MM.1S (cell line): Measurements from ENCODE around the gene NNT.
"Not testable (repeated sequence)": the region's sequence is repeated elsewhere in the genome, so short reads cannot be mapped to it uniquely, and the experiment has no call there.

Source experiments
- DNase-seq: peaks from one replicate; pipeline ENCODE4 v3.0.0-alpha.2; 2015
- H2AFZ ChIP-seq: fragments of 300-600 bp; sonication (generic); 2 replicates; pipeline ENCODE4 v1.6.0; 2016; ENCODE audit warnings: antibody characterized with exemption, low read length
- H3F3A ChIP-seq: fragments of 300-600 bp; sonication (generic); 2 replicates; pipeline ENCODE4 v1.6.1; 2016; ENCODE audit warnings: mild to moderate bottlenecking, antibody characterized with exemption, low read length, moderate library complexity, mixed read lengths; ENCODE audit not compliant: insufficient read depth
- H3K27ac ChIP-seq: fragments of 300-600 bp; sonication (generic); 2 replicates; pipeline ENCODE4 v1.5.1; 2016; ENCODE audit warnings: mild to moderate bottlenecking, low read length
- H3K27me3 ChIP-seq: fragments of 300-600 bp; sonication (generic); replicated peaks from 2 replicates; pipeline ENCODE4 v1.6.0; 2016; ENCODE audit warnings: low read length; ENCODE audit not compliant: insufficient read depth
- H3K36me3 ChIP-seq: fragments of 300-600 bp; sonication (generic); replicated peaks from 2 replicates; pipeline ENCODE4 v1.6.1; 2016; ENCODE audit warnings: mild to moderate bottlenecking, low read length, mixed read lengths; ENCODE audit not compliant: insufficient read depth
- H3K4me1 ChIP-seq: fragments of 300-600 bp; sonication (generic); 2 replicates; pipeline ENCODE4 v1.6.1; 2016; ENCODE audit warnings: low read length, mixed read lengths
- H3K4me2 ChIP-seq: fragments of 300-600 bp; sonication (generic); 2 replicates; pipeline ENCODE4 v1.6.0; 2016; ENCODE audit warnings: low read depth, low read length
- H3K4me3 ChIP-seq: fragments of 300-600 bp; sonication (generic); 2 replicates; pipeline ENCODE4 v1.5.1; 2016; ENCODE audit warnings: low read length, mixed read lengths
- H3K79me2 ChIP-seq: fragments of 300-600 bp; sonication (generic); 2 replicates; pipeline ENCODE4 v1.6.1; 2016; ENCODE audit warnings: mixed run types, low read length, mixed read lengths
- H3K9ac ChIP-seq: fragments of 300-600 bp; sonication (generic); 2 replicates; pipeline ENCODE4 v1.6.1; 2016; ENCODE audit warnings: low read length, mixed read lengths
- H3K9me2 ChIP-seq: fragments of 300-600 bp; sonication (generic); replicated peaks from 2 replicates; pipeline ENCODE4 v1.6.1; 2016; ENCODE audit warnings: mild to moderate bottlenecking, low read length, mixed read lengths; ENCODE audit not compliant: insufficient read depth
- H3K9me3 ChIP-seq: fragments of 300-600 bp; sonication (generic); replicated peaks from 2 replicates; pipeline ENCODE4 v1.6.1; 2016; ENCODE audit warnings: mild to moderate bottlenecking, low read length, mixed read lengths; ENCODE audit not compliant: insufficient read depth
- H4K20me1 ChIP-seq: fragments of 300-600 bp; sonication (generic); 2 replicates; pipeline ENCODE4 v1.6.1; 2016; ENCODE audit warnings: mild to moderate bottlenecking, low read length, moderate library complexity, mixed read lengths; ENCODE audit not compliant: insufficient read depth
- CTCF ChIP-seq: fragments of 300-600 bp; sonication (generic); IDR thresholded peaks from 2 replicates; pipeline ENCODE4 v1.5.1; 2016; ENCODE audit warnings: antibody characterized with exemption, low read length, mixed read lengths
- EZH2 ChIP-seq: fragments of 300-600 bp; sonication (generic); optimal IDR thresholded peaks from 2 replicates; pipeline ENCODE3; 2017; ENCODE audit warnings: low read depth, mild to moderate bottlenecking, antibody characterized with exemption, low read length, mixed read lengths
- EZH2phosphoT487 ChIP-seq: fragments of 300-600 bp; sonication (generic); IDR thresholded peaks from 2 replicates; pipeline ENCODE4 v1.6.1; 2018; ENCODE audit warnings: antibody characterized with exemption, low read length

Gene NNT

GRCh38 chr5:43711496-43711895 is 108.5 kb downstream of the NNT start:
- Histone ChIP-seq H3F3A (no peaks in the 10 kb centered on the region), H3K4me2 (no peak overlapping the region), H3K9ac (no peak overlapping the region), H3K9me2 (no peaks in the 10 kb centered on the region), H3K4me3 (no peak overlapping the region), H3K27ac (no peak overlapping the region), H3K27me3 (no peaks in the 10 kb centered on the region), H3K9me3 (no peaks in the 10 kb centered on the region), H3K79me2 (no peaks in the 10 kb centered on the region), H4K20me1 (no peaks in the 10 kb centered on the region), H3K4me1 (no peaks in the 10 kb centered on the region), H3K36me3 (no peaks in the 10 kb centered on the region; the same call in 1 of the 2 replicates), H2AFZ (no peak overlapping the region)
- TF ChIP-seq EZH2 (no peak), CTCF (no peak), EZH2phosphoT487 (no peak)
- DNase-seq: no peak

DNA sequence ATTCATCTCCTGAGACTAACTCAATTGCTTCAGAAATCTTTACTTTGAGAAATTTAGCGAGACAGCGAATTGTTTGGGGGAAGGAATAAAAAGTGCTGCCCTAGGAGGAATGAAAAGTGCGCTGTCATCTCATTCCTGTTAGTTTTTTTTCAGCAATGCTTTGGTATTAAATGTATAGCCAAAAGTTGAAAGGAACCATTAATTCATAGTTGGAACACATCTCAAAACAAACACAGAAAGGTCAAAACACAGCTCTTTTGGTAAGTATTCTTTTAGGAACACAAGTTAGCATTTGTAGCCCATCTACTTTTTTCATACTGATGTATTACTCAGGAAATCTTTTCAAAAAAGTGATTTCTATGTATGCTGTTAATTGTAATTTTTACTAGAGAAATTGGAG is 109.1 kb downstream of the NNT start:
- Histone ChIP-seq H3K4me2 (no peak overlapping the region), H3K9me3 (no peaks in the 10 kb centered on the region), H3F3A (no peaks in the 10 kb centered on the region), H4K20me1 (no peaks in the 10 kb centered on the region), H3K79me2 (no peaks in the 10 kb centered on the region), H3K9me2 (no peaks in the 10 kb centered on the region), H2AFZ (no peak overlapping the region), H3K36me3 (no peaks in the 10 kb centered on the region; the same call in 1 of the 2 replicates), H3K27ac (no peak overlapping the region), H3K27me3 (no peaks in the 10 kb centered on the region), H3K4me3 (no peak overlapping the region), H3K4me1 (no peaks in the 10 kb centered on the region), H3K9ac (no peak overlapping the region)
- no peak for DNase-seq
- TF ChIP-seq CTCF: no peak
- TF ChIP-seq EZH2: no peak
- TF ChIP-seq EZH2phosphoT487: no peak

DNA sequence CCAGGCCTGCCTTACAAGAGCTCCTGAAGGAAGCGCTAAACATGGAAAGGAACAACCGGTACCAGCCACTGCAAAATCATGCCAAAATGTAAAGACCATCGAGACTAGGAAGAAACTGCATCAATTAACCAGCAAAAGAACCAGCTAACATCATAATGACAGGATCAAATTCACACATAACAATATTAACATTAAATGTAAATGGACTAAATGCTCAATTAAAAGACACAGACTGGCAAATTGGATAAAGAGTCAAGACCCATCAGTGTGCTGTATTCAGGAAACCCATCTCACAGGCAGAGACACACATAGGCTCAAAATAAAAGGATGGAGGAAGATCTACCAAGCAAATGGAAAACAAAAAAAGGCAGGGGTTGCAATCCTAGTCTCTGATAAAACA is 116.8 kb downstream of the NNT start:
- H3K36me3 ChIP-seq, H3K4me1 ChIP-seq, H3K4me3 ChIP-seq, H3K27me3 ChIP-seq, H3K9ac ChIP-seq, H3K79me2 ChIP-seq, H3K9me3 ChIP-seq, DNase-seq, H3K9me2 ChIP-seq, H3F3A ChIP-seq, H2AFZ ChIP-seq, H4K20me1 ChIP-seq, H3K4me2 ChIP-seq, H3K27ac ChIP-seq: not testable (repeated sequence)

DNA sequence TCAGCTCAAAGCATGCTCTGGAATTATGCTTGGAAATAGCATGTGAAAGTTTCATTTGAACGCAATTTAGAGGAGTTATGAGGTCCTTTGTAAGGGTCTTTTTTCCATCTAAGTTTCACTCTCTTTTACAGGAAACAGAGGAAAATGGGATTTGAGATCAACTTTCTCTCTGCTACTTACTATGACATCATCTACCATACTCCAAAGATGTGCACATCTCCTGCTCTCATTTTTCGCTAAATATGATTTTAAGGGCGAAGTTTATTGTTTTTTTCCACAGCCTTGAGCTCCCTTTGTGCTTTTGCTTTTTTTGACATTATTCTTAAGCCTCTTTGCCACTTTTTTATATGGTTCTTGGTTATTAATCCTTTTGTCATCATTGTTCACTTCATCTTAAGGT is 125.6 kb downstream of the NNT start:
- no peak overlapping the region for H2AFZ ChIP-seq
- H3K4me3 ChIP-seq: no peak overlapping the region
- H3K4me1 ChIP-seq: no peaks in the 10 kb centered on the region

More for the DNA sequence above, 125.6 kb downstream of the NNT start:
- TF ChIP-seq EZH2 (no peak), EZH2phosphoT487 (no peak), CTCF (no peak)
- no peaks in the 10 kb centered on the region for H3K9me3 ChIP-seq
- no peak overlapping the region for H3K27ac ChIP-seq
- H3K79me2 ChIP-seq: no peaks in the 10 kb centered on the region
- no peak for DNase-seq
- H3K36me3 ChIP-seq: no peaks in the 10 kb centered on the region
- no peaks in the 10 kb centered on the region for H3K27me3 ChIP-seq
- H3K4me2 ChIP-seq: no peak overlapping the region
- H3F3A ChIP-seq: no peaks in the 10 kb centered on the region
- no peaks in the 10 kb centered on the region for H3K9me2 ChIP-seq
- no peak overlapping the region for H3K9ac ChIP-seq
- H4K20me1 ChIP-seq: no peaks in the 10 kb centered on the region
